ENCODE measurements around the gene TM2D1. TPM values are rescaled to one million over a fixed set of nuclear protein-coding genes. Genes with fewer than 3 reads are reported as not detected.
"Not testable (repeated sequence)": the region's sequence is repeated elsewhere in the genome, so short reads cannot be mapped to it uniquely, and the experiment has no call there.

Gene TM2D1
- total RNA-seq, 1 donor from 2014 or later = 30.7 TPM

- H3K4me3 ChIP-seq = no peak overlapping the region
- H3K9me3 ChIP-seq (replicated peaks) = no peaks in the 10 kb centered on the region
- intact Hi-C loops (cut with micrococcal nuclease) = no loop called here
- no peak for DNase-seq
- H3K27ac ChIP-seq (replicated peaks) = no peak overlapping the region
- no peaks in the 10 kb centered on the region for H3K4me1 ChIP-seq
- TF ChIP-seq CTCF (IDR thresholded peaks at IDR 0.05; ENCODE audit: borderline replicate concordance) = no peak
- H3K36me3 ChIP-seq = peaks cover 16% of the 10 kb centered on the region
- no peaks in the 10 kb centered on the region for H3K27me3 ChIP-seq (ENCODE audit: low read depth)
These were observed 32.7 kb downstream of the TM2D1 start for GRCh38 chr1:61692155-61692800.

GRCh38 chr1:61687901-61688300 is 37.0 kb downstream of the TM2D1 start:
- H3K27me3 ChIP-seq (ENCODE audit: low read depth) = no peaks in the 10 kb centered on the region
- H3K4me3 ChIP-seq = no peak overlapping the region
- no peaks in the 10 kb centered on the region for H3K4me1 ChIP-seq
- intact Hi-C loops (cut with micrococcal nuclease) = no loop called here
- H3K27ac ChIP-seq (replicated peaks) = no peak overlapping the region
- no peaks in the 10 kb centered on the region for H3K9me3 ChIP-seq (replicated peaks)
- TF ChIP-seq CTCF (IDR thresholded peaks at IDR 0.05; ENCODE audit: borderline replicate concordance) = no peak
- H3K36me3 ChIP-seq = peaks cover 29% of the 10 kb centered on the region
- DNase-seq = no peak

GRCh38 chr1:61682891-61683290 is 42.0 kb downstream of the TM2D1 start:
- H3K27ac ChIP-seq (replicated peaks) = no peak overlapping the region
- intact Hi-C loops (cut with micrococcal nuclease) = no loop called here
- no peaks in the 10 kb centered on the region for H3K4me1 ChIP-seq
- peaks cover 57% of the 10 kb centered on the region for H3K36me3 ChIP-seq
- no peak for TF ChIP-seq CTCF (IDR thresholded peaks at IDR 0.05; ENCODE audit: borderline replicate concordance)
- H3K27me3 ChIP-seq (ENCODE audit: low read depth) = no peaks in the 10 kb centered on the region
- DNase-seq = no peak
- no peaks in the 10 kb centered on the region for H3K9me3 ChIP-seq (replicated peaks)
- H3K4me3 ChIP-seq = no peak overlapping the region

GRCh38 chr1:61680500-61680899 is 44.4 kb downstream of the TM2D1 start:
- Histone ChIP-seq H3K4me1 (no peaks in the 10 kb centered on the region), H3K27me3 (ENCODE audit: low read depth) (no peaks in the 10 kb centered on the region), H3K36me3 (peaks cover 45% of the 10 kb centered on the region), H3K4me3 (no peak overlapping the region), H3K27ac (replicated peaks) (no peak overlapping the region), H3K9me3 (replicated peaks) (no peaks in the 10 kb centered on the region)
- intact Hi-C loops (cut with micrococcal nuclease) = no loop called here
- no peak for DNase-seq
- TF ChIP-seq CTCF (IDR thresholded peaks at IDR 0.05; ENCODE audit: borderline replicate concordance) = no peak

GRCh38 chr1:61676881-61677280 is 48.1 kb downstream of the TM2D1 start:
- intact Hi-C loops (cut with micrococcal nuclease); H3K9me3 ChIP-seq (replicated peaks); H3K27me3 ChIP-seq (ENCODE audit: low read depth); H3K27ac ChIP-seq (replicated peaks); H3K4me3 ChIP-seq; DNase-seq; H3K4me1 ChIP-seq: not testable (repeated sequence)
- peaks cover 22% of the 10 kb centered on the region for H3K36me3 ChIP-seq

GRCh38 chr1:61674221-61674620 is 50.7 kb downstream of the TM2D1 start:
- H3K4me3 ChIP-seq = no peak overlapping the region
- intact Hi-C loops (cut with micrococcal nuclease) = no loop called here
- TF ChIP-seq CTCF (IDR thresholded peaks at IDR 0.05; ENCODE audit: borderline replicate concordance) = no peak

More at GRCh38 chr1:61674221-61674620, 50.7 kb downstream of the TM2D1 start:
- H3K27me3 ChIP-seq (ENCODE audit: low read depth) = no peaks in the 10 kb centered on the region
- H3K4me1 ChIP-seq = no peaks in the 10 kb centered on the region
- no peaks in the 10 kb centered on the region for H3K9me3 ChIP-seq (replicated peaks)
- no peak for DNase-seq
- H3K36me3 ChIP-seq = peaks cover 11% of the 10 kb centered on the region
- H3K27ac ChIP-seq (replicated peaks) = no peak overlapping the region
